UCSD-AML1 (cell line): Measurements from ENCODE around the gene KIAA1328.

Source experiments
- DNase-seq: peaks from one replicate; lab custom pipeline; 2025; ENCODE audit not compliant: unreplicated experiment; lab: John Stamatoyannopoulos, UW

The KIAA1328 gene

GRCh38 chr18:36947820-36948348 is 119.0 kb downstream of the KIAA1328 start:
- no peak for DNase-seq

GRCh38 chr18:36950282-36950681 is 121.4 kb downstream of the KIAA1328 start:
- no peak for DNase-seq

GRCh38 chr18:36950960-36951359 is 122.0 kb downstream of the KIAA1328 start:
- no peak for DNase-seq

GRCh38 chr18:36953047-36953446 is 124.1 kb downstream of the KIAA1328 start:
- DNase-seq, result no peak

- DNase-seq, result no peak
Observed at GRCh38 chr18:36960038-36960437, 131.1 kb downstream of the KIAA1328 start.

- no peak for DNase-seq
Observed at GRCh38 chr18:36963464-36963863, 134.5 kb downstream of the KIAA1328 start.

- DNase-seq, result no peak
Observed at GRCh38 chr18:36974686-36975085, 145.8 kb downstream of the KIAA1328 start.

GRCh38 chr18:36977121-36977520 is 148.2 kb downstream of the KIAA1328 start:
- no peak for DNase-seq

GRCh38 chr18:36993068-36993467 is 164.1 kb downstream of the KIAA1328 start:
- no peak for DNase-seq

GRCh38 chr18:37006742-37007141 is 177.8 kb downstream of the KIAA1328 start:
- no peak for DNase-seq

GRCh38 chr18:37012452-37012851 is 183.5 kb downstream of the KIAA1328 start:
- DNase-seq, result no peak

- DNase-seq, result no peak
Observed at GRCh38 chr18:37019157-37019827, 190.4 kb downstream of the KIAA1328 start.

- no peak for DNase-seq
Observed at GRCh38 chr18:37033419-37033818, 204.5 kb downstream of the KIAA1328 start.

GRCh38 chr18:37042381-37042780 is 213.5 kb downstream of the KIAA1328 start:
- no peak for DNase-seq

GRCh38 chr18:37055137-37055802 is 226.3 kb downstream of the KIAA1328 start:
- DNase-seq, result no peak

GRCh38 chr18:37064187-37064586 is 235.3 kb downstream of the KIAA1328 start:
- DNase-seq, result no peak

- no peak for DNase-seq
Observed at GRCh38 chr18:37065254-37065653, 236.3 kb downstream of the KIAA1328 start.

- DNase-seq, result no peak
Observed at GRCh38 chr18:37084912-37085311, 256.0 kb downstream of the KIAA1328 start.

- no peak for DNase-seq
Observed at GRCh38 chr18:37085362-37085761, 256.4 kb downstream of the KIAA1328 start.

GRCh38 chr18:37107748-37108522 is 279.0 kb downstream of the KIAA1328 start:
- DNase-seq, result no peak

GRCh38 chr18:37122877-37123276 is 293.9 kb downstream of the KIAA1328 start:
- DNase-seq, result no peak

- no peak for DNase-seq
Observed at GRCh38 chr18:37124516-37124915, 295.6 kb downstream of the KIAA1328 start.
